HL-60 (cell line): ENCODE measurements around the gene C5AR2.

Experiments used
- DNase-seq, 2 experiments: peaks; one replicate each; pipeline ENCODE4 v3.0.0-alpha.2; 2010 to 2020; ENCODE audit warnings: low read depth in 1 of 2, low spot score in 1 of 2
- H3K27ac ChIP-seq: fragments of 250-450 bp; sonication (Bioruptor Pico); replicated peaks from 2 replicates; pipeline ENCODE4 v1.5.1; 2020; ENCODE audit warnings: mild to moderate bottlenecking, moderate library complexity
- H3K27me3 ChIP-seq: fragments of 250-450 bp; sonication (Bioruptor Pico); 2 replicates; pipeline ENCODE4 v1.5.1; 2021; ENCODE audit warnings: mild to moderate bottlenecking, moderate library complexity; ENCODE audit not compliant: insufficient read depth, poor library complexity, severe bottlenecking
- H3K4me3 ChIP-seq: replicated peaks from 2 replicates; pipeline ENCODE4 v1.5.1; 2011; ENCODE audit warnings: mild to moderate bottlenecking, control low read depth, low read length; ENCODE audit not compliant: insufficient read depth
- GABPA ChIP-seq: IDR thresholded peaks from 2 replicates; pipeline ENCODE4 v1.6.1; 2012; ENCODE audit warnings: low read depth
- POLR2AphosphoS5 ChIP-seq: IDR thresholded peaks from 2 replicates; pipeline ENCODE4 v1.6.1; 2012; ENCODE audit warnings: low read depth
- SPI1 ChIP-seq: IDR thresholded peaks from 2 replicates; pipeline ENCODE4 v1.6.1; 2012; ENCODE audit warnings: low read depth, mild to moderate bottlenecking, borderline replicate concordance
- TF ChIP-seq, protein P1 (sequence below): IDR thresholded peaks from one replicate; pipeline ENCODE4 v1.5.1; 2011; ENCODE audit warnings: low read length, control low read depth, inconsistent platforms; ENCODE audit not compliant: insufficient read depth
- TF ChIP-seq, protein P2 (sequence below): IDR thresholded peaks from 2 replicates; pipeline ENCODE4 v1.6.1; 2012; ENCODE audit warnings: low read depth; ENCODE audit not compliant: insufficient replicate concordance

The C5AR2 gene

DNA sequence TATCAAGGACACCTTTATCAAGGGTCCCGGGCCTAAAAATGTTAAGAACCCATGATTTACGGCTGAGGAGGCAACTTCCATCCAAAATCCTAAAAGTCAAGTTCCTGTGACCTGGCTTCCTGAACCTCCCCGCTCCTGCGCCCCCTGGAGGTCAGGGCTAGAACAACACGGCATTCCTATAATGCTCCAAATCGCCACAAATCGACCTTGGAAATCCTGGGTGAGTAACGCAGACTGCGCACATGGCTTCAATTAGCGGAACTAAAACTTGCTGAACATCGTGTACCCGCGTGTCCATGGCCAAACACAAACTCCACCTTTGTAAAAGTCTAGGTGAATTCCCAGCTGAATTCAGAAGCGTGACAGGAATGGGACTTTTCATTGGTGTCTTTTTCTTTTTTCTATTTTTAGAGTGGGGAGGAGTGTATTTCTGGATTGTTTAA, 26.6 kb upstream of the C5AR2 start:
- TF ChIP-seq GABPA = no peak
- TF ChIP-seq, protein P1, sequence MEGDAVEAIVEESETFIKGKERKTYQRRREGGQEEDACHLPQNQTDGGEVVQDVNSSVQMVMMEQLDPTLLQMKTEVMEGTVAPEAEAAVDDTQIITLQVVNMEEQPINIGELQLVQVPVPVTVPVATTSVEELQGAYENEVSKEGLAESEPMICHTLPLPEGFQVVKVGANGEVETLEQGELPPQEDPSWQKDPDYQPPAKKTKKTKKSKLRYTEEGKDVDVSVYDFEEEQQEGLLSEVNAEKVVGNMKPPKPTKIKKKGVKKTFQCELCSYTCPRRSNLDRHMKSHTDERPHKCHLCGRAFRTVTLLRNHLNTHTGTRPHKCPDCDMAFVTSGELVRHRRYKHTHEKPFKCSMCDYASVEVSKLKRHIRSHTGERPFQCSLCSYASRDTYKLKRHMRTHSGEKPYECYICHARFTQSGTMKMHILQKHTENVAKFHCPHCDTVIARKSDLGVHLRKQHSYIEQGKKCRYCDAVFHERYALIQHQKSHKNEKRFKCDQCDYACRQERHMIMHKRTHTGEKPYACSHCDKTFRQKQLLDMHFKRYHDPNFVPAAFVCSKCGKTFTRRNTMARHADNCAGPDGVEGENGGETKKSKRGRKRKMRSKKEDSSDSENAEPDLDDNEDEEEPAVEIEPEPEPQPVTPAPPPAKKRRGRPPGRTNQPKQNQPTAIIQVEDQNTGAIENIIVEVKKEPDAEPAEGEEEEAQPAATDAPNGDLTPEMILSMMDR = peak; percentile 93
- DNase-seq = peak; percentile 49 to 51
- no peak overlapping the region for H3K4me3 ChIP-seq
- H3K27ac ChIP-seq = no peak overlapping the region
- H3K27me3 ChIP-seq = no peaks in the 10 kb centered on the region

DNA sequence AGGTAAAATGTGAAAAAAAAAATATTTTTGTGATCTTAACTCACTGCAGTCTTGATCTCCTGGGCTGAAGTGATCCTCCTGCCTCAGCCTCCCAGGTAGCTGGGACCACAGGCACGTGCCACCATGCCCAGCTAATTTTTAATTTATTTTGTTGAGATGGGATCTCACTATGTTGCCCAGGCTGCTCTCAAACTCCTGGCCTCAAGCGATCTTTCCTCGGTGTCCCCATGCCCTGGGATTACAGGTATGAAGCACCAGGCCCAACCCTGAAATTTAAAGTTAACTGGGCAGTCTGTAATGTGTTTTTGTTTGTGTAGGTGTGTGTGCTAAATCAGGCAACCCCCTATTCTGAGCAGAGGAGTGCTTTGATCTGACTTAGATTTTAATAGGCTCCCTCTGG, 25.7 kb upstream of the C5AR2 start:
- H3K27me3 ChIP-seq = no peaks in the 10 kb centered on the region
- no peak overlapping the region for H3K4me3 ChIP-seq
- no peak for DNase-seq
- TF ChIP-seq POLR2AphosphoS5 = no peak
- TF ChIP-seq, protein P2, sequence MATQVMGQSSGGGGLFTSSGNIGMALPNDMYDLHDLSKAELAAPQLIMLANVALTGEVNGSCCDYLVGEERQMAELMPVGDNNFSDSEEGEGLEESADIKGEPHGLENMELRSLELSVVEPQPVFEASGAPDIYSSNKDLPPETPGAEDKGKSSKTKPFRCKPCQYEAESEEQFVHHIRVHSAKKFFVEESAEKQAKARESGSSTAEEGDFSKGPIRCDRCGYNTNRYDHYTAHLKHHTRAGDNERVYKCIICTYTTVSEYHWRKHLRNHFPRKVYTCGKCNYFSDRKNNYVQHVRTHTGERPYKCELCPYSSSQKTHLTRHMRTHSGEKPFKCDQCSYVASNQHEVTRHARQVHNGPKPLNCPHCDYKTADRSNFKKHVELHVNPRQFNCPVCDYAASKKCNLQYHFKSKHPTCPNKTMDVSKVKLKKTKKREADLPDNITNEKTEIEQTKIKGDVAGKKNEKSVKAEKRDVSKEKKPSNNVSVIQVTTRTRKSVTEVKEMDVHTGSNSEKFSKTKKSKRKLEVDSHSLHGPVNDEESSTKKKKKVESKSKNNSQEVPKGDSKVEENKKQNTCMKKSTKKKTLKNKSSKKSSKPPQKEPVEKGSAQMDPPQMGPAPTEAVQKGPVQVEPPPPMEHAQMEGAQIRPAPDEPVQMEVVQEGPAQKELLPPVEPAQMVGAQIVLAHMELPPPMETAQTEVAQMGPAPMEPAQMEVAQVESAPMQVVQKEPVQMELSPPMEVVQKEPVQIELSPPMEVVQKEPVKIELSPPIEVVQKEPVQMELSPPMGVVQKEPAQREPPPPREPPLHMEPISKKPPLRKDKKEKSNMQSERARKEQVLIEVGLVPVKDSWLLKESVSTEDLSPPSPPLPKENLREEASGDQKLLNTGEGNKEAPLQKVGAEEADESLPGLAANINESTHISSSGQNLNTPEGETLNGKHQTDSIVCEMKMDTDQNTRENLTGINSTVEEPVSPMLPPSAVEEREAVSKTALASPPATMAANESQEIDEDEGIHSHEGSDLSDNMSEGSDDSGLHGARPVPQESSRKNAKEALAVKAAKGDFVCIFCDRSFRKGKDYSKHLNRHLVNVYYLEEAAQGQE = no peak
- no peak for TF ChIP-seq GABPA
- TF ChIP-seq, protein P1 = no peak
- TF ChIP-seq SPI1 = no peak
- no peak overlapping the region for H3K27ac ChIP-seq

DNA sequence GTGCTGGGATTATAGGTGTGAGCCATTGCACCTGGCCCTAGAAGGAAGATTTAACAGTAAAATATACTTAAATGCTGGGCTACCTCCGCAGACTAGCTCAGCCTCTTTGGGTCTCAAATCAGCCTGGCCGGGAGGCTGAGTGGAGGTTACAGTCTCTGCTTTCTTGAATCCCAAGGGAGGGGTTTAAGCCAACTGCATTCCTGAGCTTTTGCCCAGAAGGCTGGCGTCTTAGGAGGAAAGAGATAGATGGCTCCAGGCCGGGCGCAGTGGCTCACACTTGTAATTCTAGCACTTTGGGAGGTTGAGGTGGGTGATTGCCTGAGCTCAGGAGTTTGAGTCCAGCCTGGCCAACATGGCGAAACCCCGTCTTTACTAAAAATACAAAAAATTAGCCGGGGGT, 22.9 kb upstream of the C5AR2 start:
- H3K27ac ChIP-seq = no peak overlapping the region
- no peaks in the 10 kb centered on the region for H3K27me3 ChIP-seq
- TF ChIP-seq, protein P2 = no peak
- TF ChIP-seq GABPA (no peak), SPI1 (no peak), POLR2AphosphoS5 (no peak)
- TF ChIP-seq, protein P1 = no peak
- H3K4me3 ChIP-seq = no peak overlapping the region
- DNase-seq = no peak

DNA sequence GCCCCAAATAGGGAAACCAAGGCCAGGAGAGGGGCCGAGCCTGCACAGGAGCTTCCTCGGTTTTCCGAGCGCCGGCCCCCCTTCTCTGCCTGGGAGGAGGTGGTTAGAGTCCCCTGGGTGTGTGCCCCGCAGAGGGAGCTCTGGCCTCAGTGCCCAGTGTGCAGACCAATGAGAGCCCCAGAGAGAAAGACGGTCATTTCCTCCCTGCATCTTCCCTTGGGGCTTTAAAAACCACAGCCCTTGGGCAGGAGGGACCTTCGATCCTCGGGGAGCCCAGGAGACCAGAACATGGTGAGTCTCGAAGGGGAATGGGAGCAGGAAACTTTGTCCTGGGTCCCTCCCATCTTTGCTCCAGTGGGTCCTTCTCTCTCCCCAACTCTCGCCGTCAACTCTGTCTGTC, 22.4 kb upstream of the C5AR2 start, which contains the start of gene C5AR1:
Gene C5AR1, plus strand, starts transcription at position 254 of the 400 bp plus-strand sequence. Its CDS starts 35 bp downstream, at position 289.
- Histone ChIP-seq H3K27me3 (no peaks in the 10 kb centered on the region), H3K27ac (peak within 1 kb of the TSS; percentile 26), H3K4me3 (peak within 1 kb of the TSS; percentile 15)
- TF ChIP-seq, protein P2 = no peak
- TF ChIP-seq SPI1 (no peak), GABPA (no peak), POLR2AphosphoS5 (no peak)
- TF ChIP-seq, protein P1 = no peak
- peak in 1 of 2 experiments; percentile 54 for DNase-seq
